Stimulated activated CD8-positive, alpha-beta memory T cell treated with anti-CD3 and anti-CD28 coated beads, Interleukin-15, amount 100 ng/mL, for 48 hours (primary cell): Measurements from ENCODE around the gene KPTN.
A peak's percentile ranks its signal among the peaks of the same experiment; 100 is the strongest.

Source experiments
- DNase-seq, 2 donors: peaks; one replicate each; pipeline ENCODE4 v3.0.0-alpha.2; 2020; ENCODE audit warnings: low read depth in 2 of 2

KPTN gene

GRCh38 chr19:47469719-47470118, 14.3 kb downstream of the KPTN start:
- DNase-seq = no peak

GRCh38 chr19:47469363-47469700, 14.7 kb downstream of the KPTN start:
- DNase-seq = no peak

DNA sequence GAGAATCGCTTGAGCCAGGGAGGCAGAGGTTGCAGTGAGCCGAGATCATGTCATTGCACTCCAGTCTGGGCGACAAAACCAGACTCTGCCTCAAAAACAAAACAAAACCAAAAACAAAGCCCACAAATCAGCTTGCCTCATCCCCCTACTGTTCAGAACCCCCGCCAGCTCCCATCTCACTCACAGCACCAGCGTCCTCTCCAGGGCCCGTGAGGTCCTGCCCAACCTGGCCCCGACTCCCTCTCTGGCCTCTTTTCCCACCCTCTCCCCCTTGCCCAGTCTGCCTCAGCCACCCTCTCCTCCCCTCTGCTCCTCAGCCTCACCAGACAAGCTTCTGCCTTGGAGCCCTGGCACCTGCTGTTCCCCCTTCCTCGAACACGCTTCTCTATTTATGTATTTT, 16.1 kb downstream of the KPTN start:
- DNase-seq = no peak

- DNase-seq = no peak
Observed at GRCh38 chr19:47465957-47466356, 18.1 kb downstream of the KPTN start.

GRCh38 chr19:47464675-47465419, 19.2 kb downstream of the KPTN start:
- DNase-seq = no peak

DNA sequence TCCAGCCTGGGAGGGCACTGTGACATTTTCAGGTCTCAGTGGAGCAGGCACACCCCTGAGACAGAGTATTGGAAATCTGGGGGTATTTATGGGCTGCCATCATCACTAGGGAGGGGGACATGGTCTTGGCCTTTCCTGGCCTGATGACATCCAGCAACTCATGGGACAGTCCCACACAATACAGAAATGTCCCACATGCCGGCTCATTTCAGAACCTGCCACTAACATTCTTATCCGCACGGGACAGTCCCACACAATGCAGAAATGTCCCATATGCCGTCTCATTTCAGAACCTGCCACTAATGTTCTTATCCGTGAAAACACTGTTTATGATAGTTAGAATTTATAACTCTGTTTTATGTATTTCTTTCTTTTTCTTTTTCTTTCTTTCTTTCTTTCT, 22.1 kb downstream of the KPTN start:
- DNase-seq = no peak

DNA sequence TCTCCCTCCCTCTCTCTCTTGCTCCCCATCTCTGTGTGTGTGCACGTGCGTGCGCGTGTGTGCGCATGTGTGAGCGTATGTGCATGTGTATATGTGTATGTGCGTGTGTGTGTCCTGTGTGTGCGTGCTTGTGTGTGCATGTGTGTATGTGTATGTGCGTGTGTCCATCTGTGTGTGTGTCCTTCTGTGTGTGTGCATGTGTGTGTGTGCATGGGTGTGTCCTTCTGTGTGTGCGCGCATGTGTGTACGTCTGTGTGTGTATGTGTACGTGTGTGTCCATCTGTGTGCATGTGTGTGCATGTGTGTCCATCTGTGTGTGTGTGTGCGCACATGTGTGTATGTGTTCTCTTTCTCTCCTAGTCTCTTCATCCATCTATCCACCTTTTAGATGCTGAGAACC, 24.5 kb downstream of the KPTN start:
- DNase-seq = no peak

DNA sequence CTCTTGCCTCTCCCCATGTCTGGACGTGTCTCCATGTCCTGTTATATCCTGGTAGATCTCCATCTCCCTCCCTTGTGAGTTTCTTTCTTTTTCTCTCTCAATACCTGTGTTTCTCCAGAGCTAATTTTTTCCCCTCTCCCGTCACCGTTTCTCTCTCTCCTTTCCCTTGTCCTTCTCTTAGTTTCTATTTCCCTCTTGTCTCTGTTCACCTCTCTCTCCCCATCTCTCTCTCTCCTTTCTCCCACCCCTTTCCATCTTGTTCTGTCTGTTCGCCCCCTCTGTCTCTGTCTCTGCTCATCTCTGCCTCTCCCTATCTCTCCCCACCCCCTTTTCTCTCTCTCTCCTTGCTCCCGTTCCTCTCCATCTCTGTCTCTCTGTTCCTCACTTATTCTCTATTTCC, 25.3 kb downstream of the KPTN start:
- DNase-seq = no peak

GRCh38 chr19:47456721-47457474, 27.1 kb downstream of the KPTN start:
- DNase-seq = no peak

GRCh38 chr19:47450478-47450877, 33.5 kb downstream of the KPTN start:
- no peak for DNase-seq

- DNase-seq = no peak
Observed at GRCh38 chr19:47448360-47448727, 35.7 kb downstream of the KPTN start.

DNA sequence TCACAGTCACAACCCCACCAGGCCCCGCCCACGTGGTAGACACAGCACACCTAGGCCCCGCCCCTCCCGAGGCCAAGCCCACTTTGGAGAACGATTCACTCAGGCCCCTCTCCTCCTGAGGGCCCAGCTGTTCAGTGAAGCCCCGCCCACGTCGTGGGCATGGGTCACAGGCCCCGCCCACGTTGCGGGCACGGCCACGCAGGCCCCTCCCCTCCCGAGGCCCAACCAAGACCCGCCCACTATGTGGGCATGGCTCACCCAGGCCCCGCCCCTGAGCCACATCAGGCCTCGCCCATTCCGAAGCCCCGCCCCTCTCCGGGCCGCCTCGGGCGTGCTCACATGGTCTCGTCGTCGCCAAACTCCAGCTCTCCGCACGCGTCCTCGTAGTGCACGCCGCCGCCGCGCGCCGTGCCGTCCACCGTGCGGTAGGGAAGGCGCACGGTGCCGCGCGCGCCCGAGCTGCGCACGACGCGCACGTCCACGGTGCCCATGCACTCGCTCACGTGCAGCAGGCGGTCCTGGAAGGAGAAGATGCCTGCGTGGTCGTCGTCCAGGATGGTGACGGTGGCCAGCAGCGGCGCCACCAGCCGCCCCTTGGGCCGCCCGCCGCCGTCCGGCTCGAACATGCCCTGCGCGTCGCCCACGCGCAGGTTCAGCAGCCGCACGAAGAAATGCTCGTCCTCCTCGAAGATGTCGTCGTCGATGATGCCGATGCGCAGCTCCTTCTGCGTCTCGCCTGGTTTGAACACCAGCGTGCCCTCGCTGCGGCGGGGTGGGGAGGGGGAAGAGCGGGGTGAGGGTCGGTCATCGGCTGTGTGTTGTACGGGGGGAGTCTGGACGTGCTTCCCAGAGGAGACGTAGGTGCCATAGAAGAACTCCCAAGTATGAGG, 36.3 kb downstream of the KPTN start:
- peak; percentile 50 to 65 for DNase-seq

DNA sequence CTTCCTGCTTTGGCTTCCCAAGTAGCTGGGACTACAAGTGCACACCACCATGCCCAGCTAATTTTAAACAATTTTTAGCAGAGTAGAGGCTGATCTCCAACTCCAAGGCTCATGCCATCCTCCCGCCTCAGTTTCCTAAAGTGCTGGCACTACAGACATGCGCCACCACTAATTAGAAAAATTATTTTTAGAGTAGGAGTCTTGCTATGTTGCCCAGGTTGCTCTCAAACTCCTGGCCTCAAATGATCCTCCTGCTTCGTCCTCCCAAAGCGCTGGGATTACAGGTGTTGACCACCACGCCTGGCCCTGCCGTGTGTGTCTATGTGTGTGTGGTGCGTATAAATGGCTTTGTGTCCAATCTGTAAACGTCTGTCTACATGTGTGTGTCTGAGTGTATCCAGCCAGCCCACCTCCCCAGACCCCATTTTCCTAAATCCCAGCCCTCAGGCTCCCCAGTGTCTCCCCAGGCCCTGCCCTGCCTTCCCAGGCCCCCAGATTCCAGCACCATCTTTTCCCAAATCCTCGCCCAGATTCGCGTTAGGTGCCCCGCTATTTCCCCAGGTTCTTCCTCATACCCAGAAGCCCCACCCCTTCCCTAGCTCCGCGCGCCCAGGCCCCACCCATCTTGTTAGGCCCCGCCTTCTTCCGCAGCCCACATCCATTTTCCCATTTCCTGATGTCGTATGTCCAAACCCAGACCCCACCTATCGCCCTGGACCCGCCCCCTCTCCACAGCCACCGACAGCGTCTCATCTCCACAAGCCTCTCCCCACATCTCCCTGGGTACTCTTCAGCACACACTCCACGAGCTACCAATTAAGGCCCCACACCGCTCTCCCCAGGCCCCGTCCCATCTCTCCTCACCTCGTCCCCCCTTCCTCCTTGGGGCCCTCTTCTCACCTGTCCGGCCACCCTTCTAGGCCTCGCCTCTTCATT, 37.2 kb downstream of the KPTN start:
- DNase-seq = peak in 1 of 2 donors; percentile 25

DNA sequence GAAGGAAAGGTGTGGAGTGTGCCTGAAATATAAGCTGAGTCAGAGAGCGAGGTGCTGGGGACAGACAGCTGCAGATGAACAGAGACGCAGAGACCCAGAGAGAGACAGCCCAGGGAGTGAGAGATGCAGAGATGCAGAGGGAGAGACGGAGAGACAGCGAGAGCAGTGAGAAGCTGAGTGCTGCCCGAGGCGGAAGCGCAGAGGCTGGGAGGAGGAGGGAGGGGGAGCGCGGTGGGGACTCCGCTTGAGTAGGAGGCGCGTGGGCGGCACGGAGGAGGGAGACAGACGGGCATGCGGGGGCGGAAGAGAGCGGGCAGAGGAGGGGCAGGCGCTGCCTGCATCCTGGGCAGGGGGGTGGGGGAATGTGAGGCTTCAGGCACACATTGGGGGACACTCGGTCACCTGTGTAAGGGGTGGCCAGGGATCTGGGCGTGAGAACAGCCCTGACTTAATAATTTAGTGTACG, 38.0 kb downstream of the KPTN start:
- no peak for DNase-seq

DNA sequence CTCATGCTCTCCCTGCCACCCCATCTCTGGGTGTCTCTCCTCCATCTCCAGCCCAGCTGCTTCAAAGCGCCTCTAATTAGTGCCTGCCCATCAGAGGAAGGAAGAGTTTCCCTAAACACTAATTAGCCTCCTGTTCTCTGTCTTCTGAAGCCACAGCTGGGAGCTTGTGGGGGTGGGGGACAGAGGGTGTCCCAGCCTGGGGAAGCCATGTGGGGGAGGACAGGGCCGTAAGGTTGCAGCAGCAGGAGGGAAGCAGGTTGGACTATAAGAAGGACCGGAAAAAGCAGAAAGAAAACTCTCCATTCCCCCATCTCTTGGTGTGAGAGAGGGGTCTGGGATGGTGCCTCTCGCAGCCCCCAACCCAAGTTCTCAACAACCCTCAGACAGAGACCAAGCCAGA, 38.5 kb downstream of the KPTN start:
- no peak for DNase-seq

GRCh38 chr19:47444388-47444821, 39.6 kb downstream of the KPTN start:
- DNase-seq = no peak

DNA sequence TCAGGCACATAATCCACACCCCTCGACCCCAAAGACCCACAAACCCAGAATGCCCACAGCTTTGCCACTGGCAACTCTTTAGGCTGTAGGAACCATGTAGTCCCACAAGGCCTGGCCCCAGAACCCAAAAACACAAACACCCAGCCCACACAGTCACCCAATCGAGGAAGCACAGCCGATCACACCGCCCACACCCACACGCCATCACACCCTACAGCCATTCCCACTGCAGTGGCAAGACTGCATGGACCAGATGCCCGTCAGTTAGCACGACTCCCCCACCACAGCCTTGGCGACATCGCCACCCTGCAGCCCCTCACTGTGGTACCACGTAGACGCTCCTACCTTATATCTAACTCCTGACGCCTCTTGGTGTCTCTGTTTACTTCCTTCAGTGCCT, 40.7 kb downstream of the KPTN start:
- DNase-seq = no peak

GRCh38 chr19:47438793-47439220, 45.2 kb downstream of the KPTN start:
- DNase-seq = no peak

GRCh38 chr19:47437500-47437899, 46.5 kb downstream of the KPTN start:
- no peak for DNase-seq

DNA sequence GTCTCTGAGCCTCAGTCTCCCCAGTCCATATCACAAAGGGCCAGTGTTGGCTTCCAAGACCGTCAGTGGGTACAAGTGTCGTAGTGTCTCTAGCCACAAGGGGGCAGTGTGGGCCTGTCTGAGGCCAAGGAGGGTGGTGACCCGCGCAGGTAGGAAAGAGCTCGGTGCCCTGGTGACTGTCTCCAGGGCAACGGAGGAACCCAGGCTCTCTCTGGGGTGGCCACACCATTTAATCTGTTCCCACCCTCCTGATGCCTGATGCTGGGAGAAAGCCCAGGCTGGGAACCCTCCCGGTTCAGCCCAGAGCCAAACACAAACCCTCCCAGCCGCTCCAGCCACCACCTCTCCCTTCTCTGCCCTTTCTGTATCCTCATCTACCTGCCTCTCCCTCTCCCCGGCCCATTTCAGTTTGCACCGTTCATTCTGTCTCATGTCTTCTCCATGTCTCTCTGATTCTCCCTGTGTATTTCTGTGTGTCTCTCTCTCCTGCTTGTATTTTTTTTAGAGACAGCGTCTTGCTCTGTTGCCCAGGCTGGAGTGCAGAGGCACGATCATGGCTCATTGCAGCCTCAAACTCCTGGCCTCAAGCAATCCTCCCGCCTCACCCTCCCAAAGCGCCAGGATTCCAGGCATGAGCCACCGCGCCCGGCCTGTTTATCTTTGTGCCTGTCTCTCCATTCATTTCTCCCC, 47.2 kb downstream of the KPTN start:
- peak; percentile 61 to 64 for DNase-seq
